ENCODE results near the gene TBC1D12.
"Not testable (repeated sequence)": the region's sequence is repeated elsewhere in the genome, so short reads cannot be mapped to it uniquely, and the experiment has no call there.

TBC1D12 gene

GRCh38 chr10:94402204-94402842, at the start of gene TBC1D12:
TBC1D12 (plus strand) TSS chr10:94402541; CDS start chr10:94402614, 73 bp downstream.
- DNase-seq, result no peak

GRCh38 chr10:94353336-94353735, 49.0 kb upstream of the TBC1D12 start:
- no peak for DNase-seq

- DNase-seq, result no peak
Measured at GRCh38 chr10:94355841-94356240, 46.5 kb upstream of the TBC1D12 start.

GRCh38 chr10:94357193-94357592, 45.1 kb upstream of the TBC1D12 start:
- DNase-seq, result no peak

- no peak for DNase-seq
Measured at GRCh38 chr10:94358480-94358879, 43.9 kb upstream of the TBC1D12 start.

- DNase-seq, result no peak
Measured at GRCh38 chr10:94361171-94361794, 41.1 kb upstream of the TBC1D12 start.

GRCh38 chr10:94362360-94363250, 39.7 kb upstream of the TBC1D12 start, which contains the start of gene NOC3L:
NOC3L (minus strand) TSS chr10:94362939; CDS start chr10:94362838, 101 bp downstream.
- peak; percentile 94 for DNase-seq

GRCh38 chr10:94363251-94363565, 39.1 kb upstream of the TBC1D12 start:
- no peak for DNase-seq

GRCh38 chr10:94364482-94364881, 37.9 kb upstream of the TBC1D12 start:
- no peak for DNase-seq

GRCh38 chr10:94366382-94366781, 36.0 kb upstream of the TBC1D12 start:
- DNase-seq, result no peak

- no peak for DNase-seq
Measured at GRCh38 chr10:94370501-94370900, 31.8 kb upstream of the TBC1D12 start.

- no peak for DNase-seq
Measured at GRCh38 chr10:94375374-94375773, 27.0 kb upstream of the TBC1D12 start.

GRCh38 chr10:94376865-94377264, 25.5 kb upstream of the TBC1D12 start:
- no peak for DNase-seq

GRCh38 chr10:94383530-94383929, 18.8 kb upstream of the TBC1D12 start:
- DNase-seq, result no peak

GRCh38 chr10:94385733-94386132, 16.6 kb upstream of the TBC1D12 start:
- DNase-seq, result not testable (repeated sequence)

- not testable (repeated sequence) for DNase-seq
Measured at GRCh38 chr10:94392117-94392516, 10.2 kb upstream of the TBC1D12 start.

- DNase-seq, result no peak
Measured at GRCh38 chr10:94397549-94398370, 4.6 kb upstream of the TBC1D12 start.

- no peak for DNase-seq
Measured at GRCh38 chr10:94398762-94399161, 3.6 kb upstream of the TBC1D12 start.

- DNase-seq, result peak; percentile 35
Measured at GRCh38 chr10:94402843-94403379, 570 bp downstream of the TBC1D12 start.

GRCh38 chr10:94403380-94404213, 1.3 kb downstream of the TBC1D12 start:
- peak; percentile 24 for DNase-seq

GRCh38 chr10:94405406-94405805, 3.1 kb downstream of the TBC1D12 start:
- DNase-seq, result no peak

GRCh38 chr10:94407668-94408067, 5.3 kb downstream of the TBC1D12 start:
- DNase-seq, result no peak

All from activated T-cell treated with anti-CD3 and anti-CD28 coated beads, Interleukin-2, amount 50 U/mL, for 1 hour (primary cell).